HepG2 (cell line): ENCODE measurements around the gene GGCT. TPM values are rescaled to one million over a fixed set of nuclear protein-coding genes. Genes with fewer than 3 reads are reported as not detected.

Experiments
- IKZF5 ChIP-seq: IDR thresholded peaks from 2 replicates; pipeline ENCODE4 v1.6.1; 2018; ENCODE audit warnings: missing genetic modification reagents, mild to moderate bottlenecking, missing compliant biosample characterization
- LCORL ChIP-seq, 2 experiments: fragments of 450-650 bp in 1 of 2; sonication (generic) in 1 of 2; formaldehyde crosslinking in 1 of 2; IDR thresholded peaks; 2 replicates each; pipeline versions ENCODE4 v1.5.0 to v1.6.1; 2017 to 2020; ENCODE audit warnings: antibody characterized with exemption in 1 of 2, missing genetic modification reagents in 1 of 2
- NFAT5 ChIP-seq: sonication (generic); formaldehyde crosslinking; IDR thresholded peaks from 2 replicates; pipeline ENCODE4 v1.4.0; 2020; ENCODE audit warnings: missing genetic modification reagents
- PRMT3 ChIP-seq: sonication (generic); formaldehyde crosslinking; IDR thresholded peaks from 2 replicates; pipeline ENCODE4 v1.8.1; 2022; ENCODE audit warnings: low read depth, mild to moderate bottlenecking, moderate library complexity, missing genetic modification reagents, borderline replicate concordance
- RFXAP ChIP-seq: sonication (generic); formaldehyde crosslinking; IDR thresholded peaks from 2 replicates; pipeline ENCODE4 v1.4.0; 2020; ENCODE audit warnings: missing genetic modification reagents, borderline replicate concordance
- TCF7 ChIP-seq: sonication (generic); IDR thresholded peaks from 2 replicates; pipeline ENCODE4 v1.6.1; 2016; ENCODE audit warnings: antibody characterized with exemption, low read depth
- ZNF484 ChIP-seq: sonication (generic); formaldehyde crosslinking; IDR thresholded peaks from 2 replicates; pipeline ENCODE4 v1.5.1; 2020; ENCODE audit warnings: mild to moderate bottlenecking, low read depth, missing genetic modification reagents, borderline replicate concordance
- ZNF556 ChIP-seq: sonication (generic); formaldehyde crosslinking; IDR thresholded peaks from 2 replicates; pipeline ENCODE4 v1.4.0; 2020; ENCODE audit warnings: mild to moderate bottlenecking, missing genetic modification reagents, borderline replicate concordance
- ZNF558 ChIP-seq: sonication (generic); formaldehyde crosslinking; IDR thresholded peaks from 2 replicates; pipeline ENCODE4 v1.9.0; 2022; ENCODE audit warnings: mild to moderate bottlenecking, missing genetic modification reagents, borderline replicate concordance
- ZNF615 ChIP-seq: sonication (generic); formaldehyde crosslinking; IDR thresholded peaks from 2 replicates; pipeline ENCODE4 v1.5.0; 2020; ENCODE audit warnings: mild to moderate bottlenecking, missing genetic modification reagents, borderline replicate concordance
- ZNF652 ChIP-seq: IDR thresholded peaks from 2 replicates; pipeline ENCODE4 v1.6.1; 2016; ENCODE audit warnings: low read depth, borderline replicate concordance
- polyA plus RNA-seq, 8 experiments: library from polyadenylated mRNA; depleted of rRNA in 3 of 8; stranded (reverse) in 7 of 8; unstranded in 1 of 8; fragments of >200 nt; fragmentation: Illumina TruSeq in 4 of 8; extraction: Trizol in 4 of 8; gene quantifications; 2 replicates each; pipeline versions ENCODE4 v1.2.1 to v1.2.3, GENCODE V29; 2011 to 2016; ENCODE audit warnings: low read depth in 4 of 8, missing spikeins in 1 of 8, mixed read lengths in 1 of 8; ENCODE audit not compliant: insufficient read depth in 1 of 8
- total RNA-seq, 5 experiments: library from RNA; depleted of rRNA; stranded (reverse); fragments of >200 nt; fragmentation: Illumina TruSeq; extraction: Trizol; gene quantifications; 2 replicates each; pipeline ENCODE4 v1.2.3, GENCODE V29; 2016; ENCODE audit warnings: low read depth in 1 of 5
- TF ChIP-seq, protein P1 (sequence below): IDR thresholded peaks from 2 replicates; pipeline ENCODE4 v1.6.1; 2016; ENCODE audit warnings: low read depth, missing genetic modification reagents, missing compliant biosample characterization
- TF ChIP-seq, protein P2 (sequence below): sonication (generic); formaldehyde crosslinking; IDR thresholded peaks from 2 replicates; pipeline ENCODE4 v1.8.0; 2022; ENCODE audit warnings: missing genetic modification reagents, mild to moderate bottlenecking, borderline replicate concordance

GGCT gene
- total and polyA plus RNA-seq, 2 of the 13 experiments (the other 11 are each of a cell fraction or from before 2014, with no cell fraction given): 19.5 to 78.3 TPM

GRCh38 chr7:30478349-30479201 is 26.1 kb downstream of the GGCT start, which contains the start of gene NOD1 (continued):
- TF ChIP-seq ZNF556 (CRISPR knock-in tag): no peak; the same call in 1 of the 2 replicates
- peak; percentile 73; the same call in 1 of the 2 replicates for TF ChIP-seq PRMT3 (CRISPR knock-in tag)
- no peak for TF ChIP-seq ZNF652
- TF ChIP-seq ZNF615 (CRISPR knock-in tag): peak; percentile 51; the same call in 1 of the 2 replicates
- no peak for TF ChIP-seq ZNF484 (CRISPR knock-in tag)
- no peak for TF ChIP-seq TCF7
- 0 out of 2 replicates have a peak, but pooled peaks have one; percentile 36 for TF ChIP-seq ZNF558
- no peak for TF ChIP-seq RFXAP (CRISPR knock-in tag)
- no peak for TF ChIP-seq LCORL (IDR thresholded peaks at IDR 0.05)
- no peak for TF ChIP-seq LCORL (CRISPR knock-in tag; IDR thresholded peaks at IDR 0.05)
- TF ChIP-seq NFAT5 (CRISPR knock-in tag): no peak
- TF ChIP-seq, protein P1, sequence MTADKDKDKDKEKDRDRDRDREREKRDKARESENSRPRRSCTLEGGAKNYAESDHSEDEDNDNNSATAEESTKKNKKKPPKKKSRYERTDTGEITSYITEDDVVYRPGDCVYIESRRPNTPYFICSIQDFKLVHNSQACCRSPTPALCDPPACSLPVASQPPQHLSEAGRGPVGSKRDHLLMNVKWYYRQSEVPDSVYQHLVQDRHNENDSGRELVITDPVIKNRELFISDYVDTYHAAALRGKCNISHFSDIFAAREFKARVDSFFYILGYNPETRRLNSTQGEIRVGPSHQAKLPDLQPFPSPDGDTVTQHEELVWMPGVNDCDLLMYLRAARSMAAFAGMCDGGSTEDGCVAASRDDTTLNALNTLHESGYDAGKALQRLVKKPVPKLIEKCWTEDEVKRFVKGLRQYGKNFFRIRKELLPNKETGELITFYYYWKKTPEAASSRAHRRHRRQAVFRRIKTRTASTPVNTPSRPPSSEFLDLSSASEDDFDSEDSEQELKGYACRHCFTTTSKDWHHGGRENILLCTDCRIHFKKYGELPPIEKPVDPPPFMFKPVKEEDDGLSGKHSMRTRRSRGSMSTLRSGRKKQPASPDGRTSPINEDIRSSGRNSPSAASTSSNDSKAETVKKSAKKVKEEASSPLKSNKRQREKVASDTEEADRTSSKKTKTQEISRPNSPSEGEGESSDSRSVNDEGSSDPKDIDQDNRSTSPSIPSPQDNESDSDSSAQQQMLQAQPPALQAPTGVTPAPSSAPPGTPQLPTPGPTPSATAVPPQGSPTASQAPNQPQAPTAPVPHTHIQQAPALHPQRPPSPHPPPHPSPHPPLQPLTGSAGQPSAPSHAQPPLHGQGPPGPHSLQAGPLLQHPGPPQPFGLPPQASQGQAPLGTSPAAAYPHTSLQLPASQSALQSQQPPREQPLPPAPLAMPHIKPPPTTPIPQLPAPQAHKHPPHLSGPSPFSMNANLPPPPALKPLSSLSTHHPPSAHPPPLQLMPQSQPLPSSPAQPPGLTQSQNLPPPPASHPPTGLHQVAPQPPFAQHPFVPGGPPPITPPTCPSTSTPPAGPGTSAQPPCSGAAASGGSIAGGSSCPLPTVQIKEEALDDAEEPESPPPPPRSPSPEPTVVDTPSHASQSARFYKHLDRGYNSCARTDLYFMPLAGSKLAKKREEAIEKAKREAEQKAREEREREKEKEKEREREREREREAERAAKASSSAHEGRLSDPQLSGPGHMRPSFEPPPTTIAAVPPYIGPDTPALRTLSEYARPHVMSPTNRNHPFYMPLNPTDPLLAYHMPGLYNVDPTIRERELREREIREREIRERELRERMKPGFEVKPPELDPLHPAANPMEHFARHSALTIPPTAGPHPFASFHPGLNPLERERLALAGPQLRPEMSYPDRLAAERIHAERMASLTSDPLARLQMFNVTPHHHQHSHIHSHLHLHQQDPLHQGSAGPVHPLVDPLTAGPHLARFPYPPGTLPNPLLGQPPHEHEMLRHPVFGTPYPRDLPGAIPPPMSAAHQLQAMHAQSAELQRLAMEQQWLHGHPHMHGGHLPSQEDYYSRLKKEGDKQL (CRISPR knock-in tag): no peak
- TF ChIP-seq IKZF5 (CRISPR knock-in tag): peak; percentile 37; the same call in 1 of the 2 replicates
- TF ChIP-seq, protein P2, sequence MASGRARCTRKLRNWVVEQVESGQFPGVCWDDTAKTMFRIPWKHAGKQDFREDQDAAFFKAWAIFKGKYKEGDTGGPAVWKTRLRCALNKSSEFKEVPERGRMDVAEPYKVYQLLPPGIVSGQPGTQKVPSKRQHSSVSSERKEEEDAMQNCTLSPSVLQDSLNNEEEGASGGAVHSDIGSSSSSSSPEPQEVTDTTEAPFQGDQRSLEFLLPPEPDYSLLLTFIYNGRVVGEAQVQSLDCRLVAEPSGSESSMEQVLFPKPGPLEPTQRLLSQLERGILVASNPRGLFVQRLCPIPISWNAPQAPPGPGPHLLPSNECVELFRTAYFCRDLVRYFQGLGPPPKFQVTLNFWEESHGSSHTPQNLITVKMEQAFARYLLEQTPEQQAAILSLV (CRISPR knock-in tag): peak; percentile 93; the same call in 1 of the 2 replicates
